Activated CD8-positive, alpha-beta memory T cell treated with anti-CD3 and anti-CD28 coated beads, Interleukin-2, amount 50 U/mL, for 1 hour (primary cell): ENCODE results near the gene LAMA4.
"Not testable (repeated sequence)": the region's sequence is repeated elsewhere in the genome, so short reads cannot be mapped to it uniquely, and the experiment has no call there.

Experiments
- DNase-seq: peaks from one replicate; pipeline ENCODE4 v3.0.0-alpha.2; 2020; ENCODE audit errors: extremely low read depth

Gene LAMA4

GRCh38 chr6:112153926-112154607, 100.3 kb downstream of the LAMA4 start:
- DNase-seq: no peak

DNA sequence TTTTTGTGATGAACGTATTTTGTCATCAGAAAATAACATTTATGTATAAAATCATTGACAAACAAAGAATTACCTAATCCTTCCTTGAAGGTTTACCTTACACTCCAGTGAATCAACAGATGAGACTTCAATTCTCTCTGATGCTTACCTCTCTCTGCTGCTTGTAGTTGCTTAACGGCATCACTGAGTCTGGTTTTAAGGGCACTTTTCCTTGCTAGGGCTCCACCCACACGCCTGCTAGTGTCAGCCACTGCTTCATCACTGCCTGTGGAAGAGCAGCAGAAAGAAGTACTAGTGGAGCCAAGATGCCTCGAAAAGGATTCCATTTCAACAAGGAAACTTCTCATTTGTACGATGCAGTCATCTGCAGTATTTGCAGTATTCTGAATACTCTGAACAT, 104.0 kb downstream of the LAMA4 start:
- DNase-seq: no peak

DNA sequence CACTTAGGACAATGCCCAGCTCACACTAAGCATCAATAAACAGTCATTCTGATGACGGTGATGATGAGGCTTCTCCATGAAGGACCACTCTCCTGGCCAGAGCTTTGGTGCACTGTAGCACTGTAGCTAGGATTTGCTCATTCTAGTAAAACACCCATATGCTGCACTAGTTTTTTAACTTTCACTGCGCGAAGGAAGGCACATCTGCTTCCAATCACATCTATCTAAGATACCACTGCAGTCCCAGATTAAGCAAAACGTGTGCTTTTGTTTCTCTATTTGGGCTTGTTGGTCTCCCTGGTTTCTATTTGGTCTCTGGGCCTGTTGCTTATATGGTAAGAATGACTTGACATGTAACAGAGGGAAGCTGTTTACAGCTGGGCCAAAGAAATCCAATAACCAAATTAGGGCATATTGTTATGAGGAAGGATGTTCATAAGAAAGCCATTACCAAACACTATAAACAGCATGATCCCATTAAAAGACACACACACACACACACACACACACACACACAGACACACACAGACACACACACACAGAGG, 104.6 kb downstream of the LAMA4 start:
- no peak for DNase-seq

DNA sequence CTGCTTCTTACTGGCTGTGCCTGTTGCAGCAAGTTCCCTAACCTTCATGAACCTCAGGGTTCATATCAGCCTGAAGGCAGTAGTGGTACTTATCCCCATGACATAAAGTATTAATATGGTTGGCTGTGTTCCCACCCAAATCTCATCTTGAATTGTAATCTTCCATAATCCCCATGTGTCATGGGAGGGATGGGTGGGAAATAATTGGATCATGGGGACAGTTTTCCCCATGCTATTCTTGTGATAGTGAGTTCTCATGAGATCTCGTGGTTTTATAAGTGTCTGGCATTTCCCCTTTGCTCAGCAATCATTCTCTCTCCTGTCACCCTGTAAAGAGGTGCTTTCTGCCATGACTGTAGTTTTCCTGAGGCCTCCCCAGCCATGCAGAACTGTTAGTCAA, 105.1 kb downstream of the LAMA4 start:
- no peak for DNase-seq

DNA sequence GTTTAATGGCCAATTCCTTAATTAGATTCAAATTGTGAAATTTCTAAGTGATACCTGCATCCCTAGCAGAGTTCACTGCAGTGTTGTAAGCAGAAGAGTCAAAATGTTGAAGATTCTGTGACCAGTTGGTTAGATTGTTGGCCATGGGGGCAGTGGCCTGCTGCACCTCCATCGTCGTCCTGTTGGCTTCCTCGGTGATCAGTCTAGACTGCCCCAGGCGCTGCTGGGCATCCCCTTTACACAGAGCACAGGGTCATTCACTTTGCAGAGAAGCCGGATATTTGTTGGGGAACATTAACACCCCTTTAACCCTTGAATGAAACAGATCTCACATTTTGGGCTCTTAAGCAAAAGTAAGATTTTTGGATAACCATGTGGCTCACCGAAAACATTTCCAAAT, 106.3 kb downstream of the LAMA4 start:
- no peak for DNase-seq

- no peak for DNase-seq
Measured at GRCh38 chr6:112145080-112145573, 109.2 kb downstream of the LAMA4 start.

DNA sequence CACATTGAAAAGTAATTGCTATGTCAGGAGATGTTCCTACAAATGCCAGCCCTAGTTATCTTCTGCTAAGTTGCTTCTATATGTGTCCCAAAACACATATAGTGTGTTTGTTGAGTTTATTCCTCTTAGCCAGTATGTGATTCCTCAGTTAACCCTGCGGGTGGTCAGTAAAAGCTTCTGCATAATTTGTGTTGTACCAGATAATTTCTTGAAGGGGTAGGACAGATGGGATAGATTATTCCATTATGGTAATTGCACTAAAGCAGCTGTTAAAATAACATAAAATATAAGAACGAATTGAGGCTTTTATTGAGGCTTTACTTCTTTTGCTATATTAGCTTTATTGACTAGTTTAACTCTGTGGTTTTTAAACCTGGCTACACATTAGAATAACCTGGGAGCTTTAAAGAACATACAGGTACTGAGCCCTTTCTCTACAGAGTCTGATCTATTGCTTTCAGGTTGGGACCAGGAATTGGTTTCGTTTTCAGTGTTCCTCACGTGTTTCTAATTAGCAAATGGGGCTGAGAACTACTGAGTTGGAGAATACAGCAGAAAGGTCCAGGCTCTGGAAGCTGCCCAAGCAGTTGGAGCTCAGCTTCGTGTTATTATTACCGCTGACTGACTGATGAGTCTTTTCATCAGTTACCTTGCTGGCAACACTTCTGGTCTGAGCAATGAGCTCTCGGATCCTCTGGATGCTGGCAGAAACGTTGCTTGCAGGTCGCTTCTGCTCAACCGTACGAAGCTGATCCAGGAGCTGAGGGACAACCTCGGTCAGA, 110.0 kb downstream of the LAMA4 start:
- DNase-seq: no peak

GRCh38 chr6:112141707-112142106, 112.7 kb downstream of the LAMA4 start:
- no peak for DNase-seq

DNA sequence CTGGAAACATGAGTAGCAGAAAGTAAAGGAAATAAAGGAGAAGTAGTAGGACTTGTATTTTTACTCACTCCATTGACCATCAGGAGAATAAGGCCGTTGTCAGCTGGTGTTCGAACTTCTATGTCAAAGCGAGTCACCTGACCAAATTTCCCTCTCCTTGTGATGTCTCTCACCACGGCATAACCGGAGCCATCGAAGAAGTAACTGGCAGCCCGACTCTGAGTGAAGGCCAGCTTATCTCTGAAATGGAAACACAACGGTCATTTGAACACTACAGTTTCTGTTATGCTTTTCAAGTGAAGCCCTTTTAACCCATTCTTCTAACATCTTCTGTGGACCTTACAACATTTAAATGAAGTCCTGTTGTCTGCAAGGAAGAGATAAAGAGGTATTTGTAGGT, 115.3 kb downstream of the LAMA4 start:
- no peak for DNase-seq

DNA sequence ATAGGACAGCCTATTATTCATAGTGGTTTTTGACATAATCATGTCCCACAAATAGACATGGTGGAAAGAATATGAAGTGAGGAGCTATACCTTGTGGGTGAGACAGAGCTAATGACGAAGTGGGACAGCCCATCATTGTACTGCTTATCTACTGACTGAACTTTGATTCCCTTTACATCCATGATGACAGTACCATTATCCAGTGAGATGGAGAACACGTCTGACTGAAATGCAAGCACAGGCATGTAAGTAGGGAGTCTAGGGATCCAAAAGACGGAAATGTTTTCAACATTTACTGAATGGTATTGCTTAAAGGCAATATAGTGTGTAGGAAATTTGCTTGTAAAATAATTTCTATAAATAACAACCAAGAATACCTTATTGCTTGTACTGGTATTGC, 123.5 kb downstream of the LAMA4 start:
- DNase-seq: no peak

DNA sequence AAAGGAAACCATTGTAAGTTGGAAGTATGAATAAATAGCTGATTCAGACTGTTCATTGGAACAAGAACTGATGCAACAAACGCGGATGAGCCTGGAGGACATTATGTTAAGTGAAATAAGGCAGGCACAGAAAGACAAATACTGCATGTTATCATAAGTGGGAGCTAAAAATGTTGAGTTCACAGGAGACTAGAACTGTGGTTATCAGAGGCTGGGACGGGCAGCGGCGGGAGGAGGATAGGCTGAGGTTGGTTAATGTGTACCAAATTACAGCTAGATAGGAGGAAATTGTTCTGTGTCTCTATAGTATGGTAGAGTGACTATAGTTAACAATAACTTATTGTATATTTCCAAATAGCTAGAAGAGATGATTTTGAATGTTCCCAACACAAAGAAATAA, 126.2 kb downstream of the LAMA4 start:
- no peak for DNase-seq

DNA sequence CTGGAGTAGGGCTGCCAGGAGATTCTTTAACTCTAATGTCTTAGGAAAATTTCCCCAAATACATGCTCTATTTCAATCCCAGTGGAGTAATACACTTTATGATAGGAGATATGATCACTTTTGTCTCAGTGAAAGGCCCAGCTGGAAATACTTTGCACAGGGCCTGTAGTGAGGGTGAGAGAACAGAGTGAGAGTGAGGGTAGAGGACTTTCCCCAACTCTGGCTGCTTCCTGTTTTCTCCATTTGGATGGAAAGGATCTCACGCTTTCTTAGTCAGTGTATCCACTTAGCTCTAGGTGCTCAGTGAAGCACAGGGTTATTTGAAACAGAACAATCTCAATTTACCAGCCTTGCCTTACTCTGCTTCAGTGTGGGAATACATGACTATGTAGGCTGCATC, 130.4 kb downstream of the LAMA4 start:
- DNase-seq: no peak

- no peak for DNase-seq
Measured at GRCh38 chr6:112122756-112123155, 131.6 kb downstream of the LAMA4 start.

- no peak for DNase-seq
Measured at GRCh38 chr6:112118034-112118433, 136.3 kb downstream of the LAMA4 start.

DNA sequence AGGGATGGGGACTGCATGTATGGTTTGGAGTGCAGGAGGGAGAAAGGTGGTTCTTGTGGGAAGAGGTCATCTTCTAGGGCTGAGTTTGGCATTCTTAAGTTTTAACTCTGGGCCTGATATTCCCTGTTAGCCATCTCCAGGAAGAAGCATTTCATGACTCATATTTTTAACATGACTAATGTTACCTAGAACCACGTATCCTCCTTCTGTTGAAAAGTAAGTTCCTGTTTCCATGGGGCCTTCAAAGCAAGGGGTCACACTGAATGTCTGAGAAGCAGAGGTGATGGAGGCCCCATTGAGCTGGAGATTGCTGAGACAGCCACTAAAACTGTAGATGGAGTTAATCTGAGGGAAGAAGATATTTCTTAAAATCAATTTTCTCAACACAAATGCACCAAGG, 136.8 kb downstream of the LAMA4 start:
- no peak for DNase-seq

DNA sequence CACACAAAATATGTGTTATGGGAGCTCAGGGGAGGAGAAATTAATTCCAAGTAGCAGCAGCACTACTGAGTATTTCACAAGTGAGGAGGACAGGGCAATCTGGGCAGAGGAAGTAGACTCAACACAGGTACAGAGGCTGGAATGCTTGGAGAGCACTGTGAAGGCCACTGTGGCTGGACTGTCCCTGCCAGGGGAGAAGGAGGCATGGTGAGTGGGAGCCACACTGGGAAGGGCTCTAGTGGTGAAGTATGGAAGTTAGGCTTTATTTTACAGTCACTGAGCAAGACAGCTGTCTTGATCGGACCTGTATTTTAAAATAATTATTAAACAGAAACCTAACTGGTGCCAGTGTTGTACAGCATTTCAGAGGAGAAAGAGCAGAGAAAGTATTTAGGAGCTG, 138.1 kb downstream of the LAMA4 start:
- DNase-seq: no peak

DNA sequence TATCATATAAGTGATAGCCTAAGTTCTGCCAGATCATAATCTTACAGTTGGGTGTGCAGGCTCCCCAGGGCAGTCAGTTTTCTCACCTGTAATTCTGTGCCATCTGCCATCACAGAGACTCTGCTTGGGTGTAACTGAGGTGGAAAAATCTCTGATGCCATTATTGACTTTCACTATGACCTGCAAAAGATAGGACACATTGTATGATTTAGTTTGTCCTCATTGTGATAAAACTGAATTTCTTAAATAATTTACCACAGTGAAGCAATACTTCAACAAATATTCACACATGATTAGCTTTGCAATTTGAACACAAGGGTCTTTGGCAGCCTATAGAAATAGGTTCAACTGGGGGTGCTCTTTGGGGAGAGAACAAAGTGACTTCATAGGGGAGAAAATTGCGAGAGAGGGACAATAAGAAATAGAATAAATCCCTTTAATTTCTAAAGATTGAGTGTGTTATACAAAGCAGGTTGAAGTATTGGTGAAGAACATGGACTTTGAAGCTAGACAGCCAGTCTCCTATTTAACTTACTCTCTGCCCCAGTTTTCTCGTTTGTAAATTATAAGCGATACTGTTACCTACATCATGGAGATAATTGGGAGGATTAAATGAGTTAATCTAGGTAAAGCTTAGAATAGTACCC, 139.7 kb downstream of the LAMA4 start:
- DNase-seq: no peak

GRCh38 chr6:112113918-112114317, 140.4 kb downstream of the LAMA4 start:
- DNase-seq: no peak

- no peak for DNase-seq
Measured at GRCh38 chr6:112113431-112113830, 140.9 kb downstream of the LAMA4 start.

GRCh38 chr6:112109262-112109661, 145.1 kb downstream of the LAMA4 start:
- no peak for DNase-seq

GRCh38 chr6:112106562-112106961, 147.8 kb downstream of the LAMA4 start:
- no peak for DNase-seq

DNA sequence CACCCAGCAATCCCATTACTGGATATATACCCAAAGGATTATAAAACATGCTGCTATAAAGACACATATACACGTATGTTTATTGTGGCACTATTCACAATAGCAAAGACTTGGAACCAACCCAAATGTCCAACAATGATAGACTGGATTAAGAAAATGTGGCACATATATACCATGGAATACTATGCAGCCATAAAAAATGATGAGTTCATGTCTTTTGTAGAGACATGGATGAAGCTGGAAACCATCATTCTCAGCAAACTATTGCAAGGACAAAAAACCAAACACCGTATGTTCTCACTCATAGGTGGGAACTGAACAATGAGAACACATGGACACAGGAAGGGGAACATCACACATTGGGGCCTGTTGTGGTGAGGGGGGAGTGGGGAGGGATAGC, 148.3 kb downstream of the LAMA4 start:
- DNase-seq: not testable (repeated sequence)

- no peak for DNase-seq
Measured at GRCh38 chr6:112100561-112100960, 153.8 kb downstream of the LAMA4 start.
